Upper lobe of left lung (tissue), 4 donors: Measurements from ENCODE around the gene NOS1.

ENCODE experiments used
- CTCF ChIP-seq, 6 experiments: fragments of 450-650 bp in 4 of 6; fragments of 200-600 bp in 2 of 6; sonication (generic) in 2 of 6; IDR thresholded peaks; one replicate each; pipeline ENCODE4 v1.5.1; 2016 to 2019; ENCODE audit warnings: antibody characterized with exemption in 6 of 6
- POLR2A ChIP-seq, 4 donors: fragments of 450-650 bp; IDR thresholded peaks; one replicate each; pipeline ENCODE4 v1.5.1; 2016 to 2017; ENCODE audit warnings: antibody characterized with exemption in 4 of 4, mild to moderate bottlenecking in 2 of 4

DNA sequence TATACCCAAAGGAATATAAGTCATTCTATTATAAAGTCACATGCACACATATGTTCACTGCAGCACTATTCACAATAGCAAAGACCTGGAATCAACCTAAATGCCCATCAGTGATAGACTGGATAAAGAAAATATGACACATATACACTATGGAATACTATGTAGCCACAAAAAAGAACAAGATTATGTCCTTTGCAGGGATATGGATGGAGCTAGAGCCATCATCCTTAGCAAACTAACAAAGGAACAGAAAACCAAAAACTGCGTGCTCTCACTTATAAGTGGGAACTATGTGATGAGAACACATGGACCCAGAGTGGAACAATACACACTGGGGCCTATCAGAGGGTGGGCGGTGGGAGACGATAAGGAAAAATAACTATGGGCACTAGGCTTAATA lies 192.4 kb downstream of the NOS1 start:
- TF ChIP-seq CTCF (IDR thresholded peaks at IDR 0.05) (no peak), POLR2A (IDR thresholded peaks at IDR 0.05) (no peak)
